ENCODE results near the gene SLC40A1. TPM values are rescaled to one million over a fixed set of nuclear protein-coding genes. Genes with fewer than 3 reads are reported as not detected.
A peak's percentile ranks its signal among the peaks of the same experiment; 100 is the strongest.

Gene SLC40A1
- total and polyA plus RNA-seq, 2 experiments from 2014 or later, result 0.80 to 11.5 TPM

- no peak overlapping the region for H3K4me3 ChIP-seq
- H3K9me3 ChIP-seq (ENCODE audit: low read depth), result no peaks in the 10 kb centered on the region
- H3K27me3 ChIP-seq, result no peaks in the 10 kb centered on the region
- no peak for DNase-seq (ENCODE audit: low read depth in 1 of 2, low spot score in 1 of 2)
- TF ChIP-seq CTCF (IDR thresholded peaks at IDR 0.05; ENCODE audit: low read depth, low read length), result no peak
- no peak overlapping the region for H3K27ac ChIP-seq
- H3K4me1 ChIP-seq (ENCODE audit: low read depth), result peaks cover 18% of the 10 kb centered on the region
- H3K36me3 ChIP-seq, result no peaks in the 10 kb centered on the region
These were observed 34.0 kb upstream of the SLC40A1 start for GRCh38 chr2:189614585-189614984.

GRCh38 chr2:189613650-189614420 is 33.2 kb upstream of the SLC40A1 start:
- Histone ChIP-seq H3K4me1 (ENCODE audit: low read depth) (peaks cover 18% of the 10 kb centered on the region), H3K27ac (peak overlapping the region; percentile 58), H3K4me3 (no peak overlapping the region), H3K9me3 (ENCODE audit: low read depth) (no peaks in the 10 kb centered on the region), H3K36me3 (no peaks in the 10 kb centered on the region), H3K27me3 (no peaks in the 10 kb centered on the region)
- peak; percentile 56 to 70 for DNase-seq (ENCODE audit: low read depth in 1 of 2, low spot score in 1 of 2)
- no peak for TF ChIP-seq CTCF (IDR thresholded peaks at IDR 0.05; ENCODE audit: low read depth, low read length)

- Histone ChIP-seq H3K36me3 (no peaks in the 10 kb centered on the region), H3K4me3 (no peak overlapping the region), H3K4me1 (ENCODE audit: low read depth) (peaks cover 18% of the 10 kb centered on the region), H3K27me3 (no peaks in the 10 kb centered on the region), H3K9me3 (ENCODE audit: low read depth) (no peaks in the 10 kb centered on the region), H3K27ac (peak overlapping the region; percentile 58)
- peak; percentile 76 to 96 for DNase-seq (ENCODE audit: low read depth in 1 of 2, low spot score in 1 of 2)
- no peak for TF ChIP-seq CTCF (IDR thresholded peaks at IDR 0.05; ENCODE audit: low read depth, low read length)
These were observed 32.6 kb upstream of the SLC40A1 start for GRCh38 chr2:189613077-189613636.

- DNase-seq (ENCODE audit: low read depth in 1 of 2, low spot score in 1 of 2), result no peak
- Histone ChIP-seq H3K27ac (no peak overlapping the region), H3K4me1 (ENCODE audit: low read depth) (peaks cover 18% of the 10 kb centered on the region), H3K36me3 (no peaks in the 10 kb centered on the region), H3K4me3 (no peak overlapping the region), H3K9me3 (ENCODE audit: low read depth) (no peaks in the 10 kb centered on the region), H3K27me3 (peaks cover 3% of the 10 kb centered on the region)
- no peak for TF ChIP-seq CTCF (IDR thresholded peaks at IDR 0.05; ENCODE audit: low read depth, low read length)
These were observed 30.1 kb upstream of the SLC40A1 start for GRCh38 chr2:189610700-189611099.

- H3K4me3 ChIP-seq, result no peak overlapping the region
- no peaks in the 10 kb centered on the region for H3K9me3 ChIP-seq (ENCODE audit: low read depth)
- DNase-seq (ENCODE audit: low read depth in 1 of 2, low spot score in 1 of 2), result peak in 1 of 2 donors; percentile 44
- H3K27ac ChIP-seq, result no peak overlapping the region
- H3K27me3 ChIP-seq, result peaks cover 3% of the 10 kb centered on the region
- H3K4me1 ChIP-seq (ENCODE audit: low read depth), result peaks cover 21% of the 10 kb centered on the region
- no peak for TF ChIP-seq CTCF (IDR thresholded peaks at IDR 0.05; ENCODE audit: low read depth, low read length)
- H3K36me3 ChIP-seq, result no peaks in the 10 kb centered on the region
These were observed 29.3 kb upstream of the SLC40A1 start for GRCh38 chr2:189609853-189610252.
